ENCODE results near the gene SLIT3. TPM values are rescaled to one million over a fixed set of nuclear protein-coding genes. Genes with fewer than 3 reads are reported as not detected.

Gene SLIT3
- total and polyA plus RNA-seq, 10 of the 15 experiments (the other 5 are each of a cell fraction or from before 2014, with no cell fraction given), result 0.05 TPM; not detected in 9

- no peak for TF ChIP-seq SREBF1 (IDR thresholded peaks at IDR 0.05; ENCODE audit: low read length)
- TF ChIP-seq FOXK2 (IDR thresholded peaks at IDR 0.05), result no peak
- no peak for TF ChIP-seq ZBTB4 (CRISPR knock-in tag; IDR thresholded peaks at IDR 0.05)
- TF ChIP-seq REST (IDR thresholded peaks at IDR 0.05; ENCODE audit: low read depth, low read length), result no peak
- no peak for TF ChIP-seq NR2C2 (IDR thresholded peaks at IDR 0.05; ENCODE audit: borderline replicate concordance, control insufficient read depth, insufficient read length, low read depth)
- TF ChIP-seq GABPA (IDR thresholded peaks at IDR 0.05; ENCODE audit: low read depth), result no peak
- no peak for TF ChIP-seq EZH2 (IDR thresholded peaks at IDR 0.05; ENCODE audit: borderline replicate concordance, control insufficient read depth, low read depth, low read length)
- TF ChIP-seq ATF2 (IDR thresholded peaks at IDR 0.05; ENCODE audit: low read length), result no peak
- no peak for TF ChIP-seq NFYB (IDR thresholded peaks at IDR 0.05; ENCODE audit: insufficient read depth, low read depth, low read length)
- no peak for TF ChIP-seq SUPT20H (IDR thresholded peaks at IDR 0.05; ENCODE audit: borderline replicate concordance, control insufficient read depth, low read depth, low read length)
These were observed 221.2 kb downstream of the SLIT3 start (continued) for GRCh38 chr5:169079697-169080096.
